Right cardiac atrium (tissue), 5 donors: ENCODE measurements around the gene CLEC7A. TPM values are rescaled to one million over a fixed set of nuclear protein-coding genes. Genes with fewer than 3 reads are reported as not detected.

Source experiments
- ATAC-seq, 2 donors: fragments of 200-7000 bp; cut with Tn5 transposase; one replicate each; pipeline versions ENCODE4 v1.8.0 to v1.9.1; 2020; ENCODE audit warnings: moderate library complexity in 2 of 2, mild to moderate bottlenecking in 1 of 2
- DNase-seq, 3 donors: peaks; one replicate each; pipeline ENCODE4 v3.0.0-alpha.2; 2020
- H3K27ac ChIP-seq: one replicate; pipeline ENCODE4 v1.5.1; 2013; ENCODE audit warnings: mild to moderate bottlenecking, low read length, control low read depth, moderate library complexity
- H3K27me3 ChIP-seq: one replicate; pipeline ENCODE4 v1.6.1; 2013; ENCODE audit not compliant: control insufficient read depth, insufficient read depth
- H3K4me1 ChIP-seq: one replicate; pipeline ENCODE4 v1.6.1; 2013; ENCODE audit warnings: low read length; ENCODE audit not compliant: control insufficient read depth, insufficient read depth
- H3K4me3 ChIP-seq: one replicate; pipeline ENCODE4 v1.5.1; 2013; ENCODE audit warnings: low read length, control low read depth
- H3K9me3 ChIP-seq: one replicate; pipeline ENCODE4 v1.6.1; 2013; ENCODE audit warnings: low read length; ENCODE audit not compliant: control insufficient read depth
- WGBS: extraction: QIAGEN DNeasy Blood & Tissue Kit; methylation state at CpG from one replicate; pipeline ENCODE4 v1.1.7; 2013; 5-methylcytosine and 5-hydroxymethylcytosine counted together
- intact Hi-C, 4 donors: fragments of 100-400 bp; cut with DNase I; formaldehyde crosslinking; loops; one replicate each; pipeline versions ENCODE4 v1.11.0 to v1.14.0; 2022 to 2023
- polyA plus RNA-seq: library from polyadenylated mRNA; stranded (reverse); fragments of 200-250 nt; gene quantifications from one replicate; pipeline ENCODE4 v1.2.3, GENCODE V29; 2013
- total RNA-seq, 4 donors: library from RNA; stranded (reverse); fragmentation: NEBNext Ultra II Directional; extraction: Animal tissue kit (Norgen Biotek cat#: 25700); gene quantifications; one replicate each; pipeline ENCODE4 v1.2.1, GENCODE V29; 2021
- donor health status: healthy with polysubstance abuse.
- donor health status: DM: no; HTN: yes; CAD: no.
- donor health status: DM: no; HTN: no; CAD: no.
- donor health status: DM: no; HTN: yes; CAD: no; lungs with severe emphysema.
- donor health status: DM: yes; HTN: yes; CAD: no.

Gene CLEC7A
- total and polyA plus RNA-seq, 5 donors, result 2.4 to 14.9 (median 10.0) TPM

DNA sequence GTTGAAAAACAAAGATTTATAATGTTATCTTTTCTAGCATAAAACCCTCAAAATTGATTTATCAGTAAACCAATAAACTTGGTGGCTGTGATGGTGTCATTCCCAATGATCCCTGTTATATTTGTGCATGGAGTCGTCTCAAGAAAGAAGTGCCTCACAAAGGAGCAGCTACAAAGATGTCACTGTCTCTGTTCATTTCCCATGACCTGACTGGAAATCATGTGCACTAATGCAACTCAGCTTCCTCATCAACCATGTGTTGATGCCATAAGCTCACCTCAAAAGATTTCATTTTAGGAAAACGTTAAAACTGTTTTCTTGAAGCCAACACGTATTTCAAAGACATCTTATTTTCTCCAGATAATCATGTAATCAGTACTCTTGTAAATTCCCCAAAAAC is 60.0 kb downstream of the CLEC7A start:
- WGBS, result 19% methylated on average over 3 of the region's 3 CpGs
- Histone ChIP-seq H3K27ac (no peak overlapping the region), H3K4me1 (no peaks in the 10 kb centered on the region), H3K27me3 (no peaks in the 10 kb centered on the region), H3K4me3 (no peak overlapping the region), H3K9me3 (no peaks in the 10 kb centered on the region)
- DNase-seq, result no peak
- ATAC-seq, result no peak
- intact Hi-C loops, result no loop called here

DNA sequence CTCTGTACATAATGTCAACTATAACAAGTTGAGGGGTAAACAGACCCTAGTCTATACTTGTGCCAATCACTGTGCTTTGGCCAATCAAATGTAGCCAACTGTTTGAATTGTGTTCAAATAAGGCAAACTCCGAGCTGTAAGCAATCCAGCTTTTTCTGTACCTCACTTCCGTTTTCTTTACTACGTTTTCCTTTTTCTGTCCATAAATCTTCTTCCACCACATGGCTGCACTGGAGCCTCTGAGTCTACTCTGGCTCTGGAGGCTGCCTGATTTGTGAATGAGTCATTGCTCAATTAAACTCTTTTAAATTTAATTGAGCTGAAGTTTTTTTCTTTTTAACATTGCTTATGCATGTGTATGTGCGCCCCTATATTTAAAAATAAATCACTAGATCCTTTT is 60.9 kb downstream of the CLEC7A start:
- H3K4me1 ChIP-seq, result no peaks in the 10 kb centered on the region
- 50% methylated on average over 4 of the region's 4 CpGs for WGBS
- DNase-seq (no peak), ATAC-seq (peak; percentile 12 to 34)
- no peaks in the 10 kb centered on the region for H3K9me3 ChIP-seq
- H3K27ac ChIP-seq, result peak overlapping the region; percentile 55
- H3K4me3 ChIP-seq, result no peak overlapping the region
- no peaks in the 10 kb centered on the region for H3K27me3 ChIP-seq
- intact Hi-C loops, result no loop called here

DNA sequence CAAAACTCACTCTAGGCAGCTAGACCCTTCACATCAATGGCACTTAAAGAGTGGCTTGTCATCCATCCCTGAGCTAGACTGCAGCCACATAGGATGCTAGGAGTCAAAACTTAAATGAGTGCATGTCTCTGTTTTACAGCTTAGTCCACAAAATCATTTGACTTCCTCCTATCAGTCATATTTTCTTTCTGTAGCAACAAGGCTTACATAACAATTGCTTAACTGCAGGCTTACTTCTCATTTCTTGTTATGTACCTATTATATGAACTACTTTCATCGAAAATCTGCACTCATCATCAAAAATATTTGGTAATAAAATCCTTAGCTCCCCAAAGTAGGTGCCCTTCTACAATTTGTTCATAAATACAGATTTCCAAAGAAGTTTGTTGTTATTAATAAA is 61.4 kb downstream of the CLEC7A start:
- ATAC-seq, result peak; percentile 44 to 58
- Histone ChIP-seq H3K27me3 (no peaks in the 10 kb centered on the region), H3K27ac (peak overlapping the region; percentile 47), H3K4me3 (no peak overlapping the region), H3K4me1 (no peaks in the 10 kb centered on the region), H3K9me3 (no peaks in the 10 kb centered on the region)
- 67% methylated on average over 1 of the region's 1 CpG for WGBS
- no peak for DNase-seq
- intact Hi-C loops, result no loop called here

DNA sequence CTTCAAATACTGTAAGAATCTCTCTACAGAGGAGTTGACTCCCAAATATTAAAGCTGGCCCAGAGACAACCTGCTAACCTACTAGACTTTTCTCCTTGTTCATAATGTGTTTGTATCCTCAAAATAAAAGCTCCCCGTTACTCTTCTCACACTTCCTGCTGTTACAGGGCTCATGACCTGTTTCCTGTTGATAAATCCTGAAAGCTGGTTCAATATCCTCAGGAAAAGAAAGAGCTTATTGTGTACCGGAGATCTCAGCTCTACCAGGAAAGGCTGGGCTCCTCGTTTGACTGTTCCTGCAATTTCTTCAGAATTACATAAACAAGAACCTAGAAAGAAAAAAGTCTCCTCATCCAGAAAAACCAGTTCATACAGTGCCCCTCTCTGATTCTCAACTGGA is 62.1 kb downstream of the CLEC7A start:
- Histone ChIP-seq H3K4me1 (no peaks in the 10 kb centered on the region), H3K27me3 (no peaks in the 10 kb centered on the region), H3K27ac (no peak overlapping the region), H3K9me3 (no peaks in the 10 kb centered on the region), H3K4me3 (no peak overlapping the region)
- ATAC-seq (peak; percentile 90 to 98), DNase-seq (no peak)
- 19% methylated on average over 3 of the region's 3 CpGs for WGBS
- intact Hi-C loops, result no loop called here

DNA sequence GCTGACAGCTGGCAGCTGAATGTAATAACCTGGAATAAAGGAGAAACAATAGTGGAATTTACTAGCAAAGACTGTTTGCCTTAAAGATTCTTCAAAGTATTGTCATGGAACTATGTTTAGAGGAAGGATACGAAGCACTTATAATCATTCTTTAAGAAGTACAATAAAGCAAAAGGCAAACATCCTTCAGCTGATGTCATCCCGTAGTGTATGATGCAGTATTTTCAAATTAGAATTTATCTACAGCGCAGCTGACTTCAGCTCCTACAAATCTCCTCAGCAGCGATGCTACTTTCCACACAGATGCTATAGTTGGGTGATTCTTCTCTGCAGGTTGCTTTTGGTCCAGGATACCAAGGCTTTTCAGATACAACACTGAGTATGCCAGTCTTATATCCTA is 62.7 kb downstream of the CLEC7A start:
- Histone ChIP-seq H3K27ac (peak overlapping the region; percentile 79), H3K4me1 (no peaks in the 10 kb centered on the region), H3K27me3 (no peaks in the 10 kb centered on the region), H3K4me3 (no peak overlapping the region), H3K9me3 (no peaks in the 10 kb centered on the region)
- no peak for DNase-seq
- ATAC-seq, result no peak
- intact Hi-C loops, result no loop called here
- WGBS, result 67% methylated on average over 4 of the region's 4 CpGs

Other genes with a start within 250 kb of the CLEC7A start
- not detected for gene KLRF2, start 248.7 kb downstream of the CLEC7A start, total RNA-seq
- gene KLRF2, start 248.7 kb downstream of the CLEC7A start, polyA plus RNA-seq, result not detected
- gene CLEC2A, start 197.8 kb downstream of the CLEC7A start, total RNA-seq, result not detected
- not detected for gene CLEC2A, start 197.8 kb downstream of the CLEC7A start, polyA plus RNA-seq
- 10 to 100 TPM in 1 of 4 donors, 1 to 10 TPM in 3; 1.4 to 15.9 (median 2.3) TPM for gene CLEC12A, start 158.8 kb downstream of the CLEC7A start, total RNA-seq
- 0.38 TPM for gene CLEC12A, start 158.8 kb downstream of the CLEC7A start, polyA plus RNA-seq
- not detected for gene CLEC1B, start 131.1 kb downstream of the CLEC7A start, total RNA-seq
- not detected for gene CLEC1B, start 131.1 kb downstream of the CLEC7A start, polyA plus RNA-seq
- under 1 TPM in 1 of 4 donors, not detected in 3; 0.44 TPM for gene CLEC12B, start 119.6 kb downstream of the CLEC7A start, total RNA-seq
- not detected for gene CLEC12B, start 119.6 kb downstream of the CLEC7A start, polyA plus RNA-seq
- under 1 TPM in 1 of 4 donors, not detected in 3; 0.26 TPM for gene CLEC9A, start 99.5 kb downstream of the CLEC7A start, total RNA-seq
- not detected for gene CLEC9A, start 99.5 kb downstream of the CLEC7A start, polyA plus RNA-seq
- 1 to 10 TPM; 3.2 to 4.1 (median 3.3) TPM for gene CLEC1A, start 31.2 kb downstream of the CLEC7A start, total RNA-seq
- 3.5 TPM for gene CLEC1A, start 31.2 kb downstream of the CLEC7A start, polyA plus RNA-seq
- under 1 TPM; 0.60 to 0.81 (median 0.75) TPM for gene OLR1, start 41.9 kb upstream of the CLEC7A start, total RNA-seq
- gene OLR1, start 41.9 kb upstream of the CLEC7A start, polyA plus RNA-seq, result 0.27 TPM
- not detected for gene TMEM52B, start 48.8 kb upstream of the CLEC7A start, total RNA-seq
- gene TMEM52B, start 48.8 kb upstream of the CLEC7A start, polyA plus RNA-seq, result 0.07 TPM
- 100 to 1,000 TPM; 212 to 302 (median 279) TPM for gene GABARAPL1, start 82.7 kb upstream of the CLEC7A start, total RNA-seq
- 208 TPM for gene GABARAPL1, start 82.7 kb upstream of the CLEC7A start, polyA plus RNA-seq
- gene KLRD1, start 177.7 kb upstream of the CLEC7A start, total RNA-seq, result 1 to 10 TPM; 1.8 to 3.3 (median 2.9) TPM
- gene KLRD1, start 177.7 kb upstream of the CLEC7A start, polyA plus RNA-seq, result 0.75 TPM